Measurements from ENCODE around the gene CD7. TPM values are rescaled to one million over a fixed set of nuclear protein-coding genes. Genes with fewer than 3 reads are reported as not detected.

Gene CD7
- total RNA-seq, 1 experiment from 2014 or later = not detected

GRCh38 chr17:82330322-82331239 is 13.2 kb upstream of the CD7 start:
- CTCF ChIA-PET = no interaction called here
- no TSS peak for BruUV-seq (replicated peaks)
- Histone ChIP-seq H3K4me3 (ENCODE audit: low read depth, low read length, poor library complexity, severe bottlenecking) (no peak overlapping the region), H3K27ac (ENCODE audit: low read depth, low read length, poor library complexity, severe bottlenecking) (no peak overlapping the region), H3K4me1 (ENCODE audit: insufficient read depth, low read length, poor library complexity, severe bottlenecking) (peaks cover 42% of the 10 kb centered on the region), H3K27me3 (replicated peaks; ENCODE audit: insufficient read depth, low read depth, low read length, poor library complexity) (no peaks in the 10 kb centered on the region), H3K9me3 (ENCODE audit: low read depth, low read length, poor library complexity, severe bottlenecking) (no peaks in the 10 kb centered on the region), H3K36me3 (ENCODE audit: insufficient read depth, low read length, poor library complexity, severe bottlenecking) (no peaks in the 10 kb centered on the region)
- DNase-seq (ENCODE audit: low spot score) = peak; percentile 64
- POLR2A ChIA-PET (ENCODE audit: low non-redundant PET) = no interaction called here
- TF ChIP-seq CTCF (conservative IDR thresholded peaks at IDR 0.05; ENCODE audit: low read depth, low read length) = no peak
- no peak for TF ChIP-seq EZH2 (IDR thresholded peaks at IDR 0.05; ENCODE audit: borderline replicate concordance, low read depth, low read length, poor library complexity, severe bottlenecking)
- intact Hi-C loops (cut with micrococcal nuclease; ENCODE audit: unreplicated experiment) = no loop called here

- intact Hi-C loops (cut with micrococcal nuclease; ENCODE audit: unreplicated experiment) = no loop called here
- ChIA-PET CTCF (no interaction called here), POLR2A (ENCODE audit: low non-redundant PET) (no interaction called here)
Observed at GRCh38 chr17:82329683-82330321, 12.4 kb upstream of the CD7 start.

GRCh38 chr17:82328994-82329507 is 11.6 kb upstream of the CD7 start:
- DNase-seq (ENCODE audit: low spot score) = no peak
- no peak overlapping the region for H3K27ac ChIP-seq (ENCODE audit: low read depth, low read length, poor library complexity, severe bottlenecking)
- BruUV-seq (replicated peaks) = no TSS peak
- H3K36me3 ChIP-seq (ENCODE audit: insufficient read depth, low read length, poor library complexity, severe bottlenecking) = no peaks in the 10 kb centered on the region
- H3K4me3 ChIP-seq (ENCODE audit: low read depth, low read length, poor library complexity, severe bottlenecking) = no peak overlapping the region
- H3K4me1 ChIP-seq (ENCODE audit: insufficient read depth, low read length, poor library complexity, severe bottlenecking) = peaks cover 33% of the 10 kb centered on the region
- ChIA-PET POLR2A (ENCODE audit: low non-redundant PET) (no interaction called here), CTCF (no interaction called here)
- H3K9me3 ChIP-seq (ENCODE audit: low read depth, low read length, poor library complexity, severe bottlenecking) = no peaks in the 10 kb centered on the region
- no peak for TF ChIP-seq EZH2 (IDR thresholded peaks at IDR 0.05; ENCODE audit: borderline replicate concordance, low read depth, low read length, poor library complexity, severe bottlenecking)
- TF ChIP-seq CTCF (conservative IDR thresholded peaks at IDR 0.05; ENCODE audit: low read depth, low read length) = no peak
- no peaks in the 10 kb centered on the region for H3K27me3 ChIP-seq (replicated peaks; ENCODE audit: insufficient read depth, low read depth, low read length, poor library complexity)
- intact Hi-C loops (cut with micrococcal nuclease; ENCODE audit: unreplicated experiment) = no loop called here

More at GRCh38 chr17:82329683-82330321, 12.4 kb upstream of the CD7 start:
- Histone ChIP-seq H3K4me3 (ENCODE audit: low read depth, low read length, poor library complexity, severe bottlenecking) (no peak overlapping the region), H3K27ac (ENCODE audit: low read depth, low read length, poor library complexity, severe bottlenecking) (no peak overlapping the region), H3K36me3 (ENCODE audit: insufficient read depth, low read length, poor library complexity, severe bottlenecking) (no peaks in the 10 kb centered on the region), H3K4me1 (ENCODE audit: insufficient read depth, low read length, poor library complexity, severe bottlenecking) (peaks cover 40% of the 10 kb centered on the region), H3K9me3 (ENCODE audit: low read depth, low read length, poor library complexity, severe bottlenecking) (no peaks in the 10 kb centered on the region), H3K27me3 (replicated peaks; ENCODE audit: insufficient read depth, low read depth, low read length, poor library complexity) (no peaks in the 10 kb centered on the region)
- TF ChIP-seq CTCF (conservative IDR thresholded peaks at IDR 0.05; ENCODE audit: low read depth, low read length) (no peak), EZH2 (IDR thresholded peaks at IDR 0.05; ENCODE audit: borderline replicate concordance, low read depth, low read length, poor library complexity, severe bottlenecking) (no peak)
- DNase-seq (ENCODE audit: low spot score) = no peak
- no TSS peak for BruUV-seq (replicated peaks)

Data from A673 (cell line).